ENCODE data around the gene FFAR3.
"Not testable (repeated sequence)": the region's sequence is repeated elsewhere in the genome, so short reads cannot be mapped to it uniquely, and the experiment has no call there.

The FFAR3 gene

GRCh38 chr19:35349614-35350521, 8.4 kb upstream of the FFAR3 start:
- no peak for DNase-seq

GRCh38 chr19:35350591-35350990, 7.7 kb upstream of the FFAR3 start:
- no peak for DNase-seq

- no peak for DNase-seq
Observed at GRCh38 chr19:35351411-35352176, 6.7 kb upstream of the FFAR3 start.

DNA sequence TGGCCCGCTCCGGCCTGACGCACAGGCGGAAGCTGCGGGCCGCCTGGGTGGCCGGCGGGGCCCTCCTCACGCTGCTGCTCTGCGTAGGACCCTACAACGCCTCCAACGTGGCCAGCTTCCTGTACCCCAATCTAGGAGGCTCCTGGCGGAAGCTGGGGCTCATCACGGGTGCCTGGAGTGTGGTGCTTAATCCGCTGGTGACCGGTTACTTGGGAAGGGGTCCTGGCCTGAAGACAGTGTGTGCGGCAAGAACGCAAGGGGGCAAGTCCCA, 6.1 kb upstream of the FFAR3 start:
- DNase-seq, result no peak

DNA sequence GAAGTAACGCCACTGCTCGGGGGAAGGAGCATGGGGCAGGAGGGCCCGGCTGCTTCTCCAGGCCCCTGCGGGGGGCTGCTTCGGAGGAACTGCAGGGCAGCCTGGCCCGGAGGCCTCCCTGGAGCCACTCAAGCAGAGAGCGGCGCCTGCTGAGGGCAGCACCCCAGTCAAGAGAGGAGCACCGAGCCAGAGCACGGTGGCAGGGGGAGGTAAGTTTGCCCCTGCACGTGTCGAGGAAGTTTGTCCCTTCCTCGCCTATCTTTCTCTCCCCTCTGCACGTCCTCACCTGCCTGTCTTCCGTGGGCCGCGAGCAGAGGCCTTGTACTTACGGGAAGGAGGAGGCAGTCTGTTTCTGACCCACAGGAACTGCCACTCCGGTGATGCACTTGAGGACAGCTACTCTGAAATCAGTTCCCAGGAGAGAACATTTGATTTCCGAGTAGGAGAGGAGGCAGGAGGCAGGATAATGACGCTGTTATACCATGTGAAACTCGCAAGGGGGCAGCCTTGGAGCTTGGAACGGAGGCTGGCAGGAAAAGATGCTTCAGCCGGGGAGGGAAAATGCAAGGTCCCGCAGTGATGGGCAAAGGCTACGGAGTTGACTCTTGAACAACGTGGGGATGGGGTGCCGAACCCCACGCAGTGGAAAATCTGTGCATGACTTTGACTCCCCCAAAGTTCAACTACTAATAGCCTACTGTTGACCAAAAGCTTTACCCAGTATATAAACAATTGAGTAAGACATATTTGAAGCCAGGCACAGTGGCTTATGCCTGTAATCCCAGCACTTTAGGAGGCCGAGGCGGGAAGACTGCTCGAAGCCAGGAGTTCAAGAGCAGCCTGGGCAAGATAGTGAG, 5.6 kb upstream of the FFAR3 start:
- peak in 47 of 56 donors; percentile 6 to 78 (median 45) for DNase-seq

DNA sequence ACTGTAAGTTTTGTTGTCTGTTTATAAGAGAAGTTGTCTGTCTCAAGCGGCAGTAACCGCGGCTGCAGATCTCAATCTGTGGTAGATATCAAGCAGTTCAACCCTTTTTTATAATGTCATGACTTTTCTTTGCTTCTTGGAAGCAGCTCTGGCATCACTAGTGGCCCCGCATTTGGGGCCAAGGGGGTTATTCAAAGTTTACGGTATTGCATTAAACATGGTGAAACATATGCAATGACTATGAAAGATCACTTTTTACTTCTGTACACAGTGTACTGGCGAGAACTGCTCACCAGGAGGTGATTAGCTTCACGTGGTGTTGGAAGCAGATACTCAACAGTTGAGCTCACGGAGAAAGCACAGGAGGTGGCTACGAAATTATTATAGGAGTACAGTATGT, 4.6 kb upstream of the FFAR3 start:
- no peak for DNase-seq

DNA sequence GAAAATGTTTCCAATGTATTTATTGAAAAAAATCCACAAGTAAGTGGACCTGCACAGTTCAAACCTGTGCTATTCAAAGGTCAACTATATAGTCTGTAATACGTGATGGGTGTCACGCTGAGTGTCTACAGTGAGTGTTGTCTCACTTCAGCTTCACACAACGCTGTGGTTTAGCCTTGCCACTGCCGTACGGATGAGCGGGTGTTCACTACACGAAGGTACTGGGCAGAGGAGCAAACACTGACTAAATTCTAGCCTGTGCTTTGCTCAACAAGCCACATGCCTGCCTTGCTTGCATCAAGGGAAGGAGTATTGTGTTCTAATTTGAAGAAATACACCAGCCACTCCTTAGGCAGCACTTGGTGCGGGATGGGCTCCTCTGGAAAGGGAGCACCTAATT, 3.4 kb upstream of the FFAR3 start:
- no peak for DNase-seq

DNA sequence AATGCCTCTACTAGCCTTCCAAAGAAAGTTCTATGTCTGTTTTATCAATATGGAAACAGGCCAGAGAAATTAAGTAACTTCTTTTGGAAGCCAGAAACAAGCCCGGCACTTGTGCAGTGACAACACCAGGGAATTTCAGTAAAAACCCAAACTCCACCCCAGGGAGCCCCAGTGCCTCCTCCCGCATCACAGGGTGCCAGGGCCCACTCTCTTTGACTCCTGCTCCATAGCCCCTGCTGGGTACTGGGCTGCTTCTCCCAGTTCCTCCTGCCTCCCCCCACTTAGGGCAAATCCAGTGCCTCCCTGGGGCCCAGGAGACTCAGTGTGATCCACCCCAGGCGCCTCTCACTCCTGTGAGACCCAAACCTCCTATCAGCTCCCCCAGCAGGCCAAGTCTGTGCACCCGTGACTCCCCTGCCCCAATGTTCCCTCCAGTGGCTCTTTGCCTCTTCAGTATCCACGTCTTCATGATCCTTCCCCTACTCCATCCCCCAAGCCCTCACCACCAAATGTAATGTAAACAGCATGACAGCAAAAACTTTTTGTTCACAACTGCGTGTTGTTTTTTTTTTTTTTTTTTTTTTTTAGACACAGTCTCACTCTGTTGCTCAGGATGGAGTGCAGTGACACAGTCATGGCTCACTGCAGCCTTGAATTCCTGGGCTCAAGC, 2.3 kb upstream of the FFAR3 start:
- DNase-seq, result no peak

DNA sequence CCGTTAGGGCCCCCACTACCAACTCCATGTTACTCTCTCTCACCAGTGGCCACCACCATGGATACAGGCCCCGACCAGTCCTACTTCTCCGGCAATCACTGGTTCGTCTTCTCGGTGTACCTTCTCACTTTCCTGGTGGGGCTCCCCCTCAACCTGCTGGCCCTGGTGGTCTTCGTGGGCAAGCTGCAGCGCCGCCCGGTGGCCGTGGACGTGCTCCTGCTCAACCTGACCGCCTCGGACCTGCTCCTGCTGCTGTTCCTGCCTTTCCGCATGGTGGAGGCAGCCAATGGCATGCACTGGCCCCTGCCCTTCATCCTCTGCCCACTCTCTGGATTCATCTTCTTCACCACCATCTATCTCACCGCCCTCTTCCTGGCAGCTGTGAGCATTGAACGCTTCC, 574 bp downstream of the FFAR3 start:
- not testable (repeated sequence) for DNase-seq

DNA sequence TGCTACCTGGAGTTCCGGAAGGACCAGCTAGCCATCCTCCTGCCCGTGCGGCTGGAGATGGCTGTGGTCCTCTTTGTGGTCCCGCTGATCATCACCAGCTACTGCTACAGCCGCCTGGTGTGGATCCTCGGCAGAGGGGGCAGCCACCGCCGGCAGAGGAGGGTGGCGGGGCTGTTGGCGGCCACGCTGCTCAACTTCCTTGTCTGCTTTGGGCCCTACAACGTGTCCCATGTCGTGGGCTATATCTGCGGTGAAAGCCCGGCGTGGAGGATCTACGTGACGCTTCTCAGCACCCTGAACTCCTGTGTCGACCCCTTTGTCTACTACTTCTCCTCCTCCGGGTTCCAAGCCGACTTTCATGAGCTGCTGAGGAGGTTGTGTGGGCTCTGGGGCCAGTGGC, 1.1 kb downstream of the FFAR3 start:
- not testable (repeated sequence) for DNase-seq

- DNase-seq, result not testable (repeated sequence)
Observed at GRCh38 chr19:35360081-35360480, 1.8 kb downstream of the FFAR3 start.

DNA sequence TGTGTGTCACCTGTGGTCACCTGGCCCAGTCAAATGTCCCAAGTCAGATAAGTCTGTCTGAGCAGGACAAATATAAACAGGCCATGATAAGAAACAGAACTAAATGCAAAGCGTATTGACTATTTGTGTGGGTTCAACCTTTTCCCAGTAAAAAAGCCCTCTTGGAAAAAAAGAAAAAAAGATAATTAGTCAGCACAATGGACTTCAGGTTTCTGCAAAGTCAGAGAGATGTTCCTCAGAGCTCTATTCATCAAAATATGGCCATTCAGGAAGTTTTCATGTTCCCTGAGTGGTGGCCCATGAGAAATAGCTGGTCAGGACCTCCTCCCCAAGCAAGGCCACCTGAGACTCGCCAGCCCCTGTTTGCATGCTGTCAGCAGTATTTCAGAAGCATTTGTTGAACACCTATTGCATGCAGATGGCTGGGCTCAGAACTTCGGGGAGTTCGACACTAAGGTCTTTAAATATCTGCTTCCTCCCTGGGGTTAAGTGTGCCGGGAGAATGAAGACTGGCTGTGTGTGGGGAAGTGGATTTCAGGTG, 2.7 kb downstream of the FFAR3 start:
- DNase-seq, result no peak

- no peak for DNase-seq
Observed at GRCh38 chr19:35362261-35363000, 4.2 kb downstream of the FFAR3 start.

DNA sequence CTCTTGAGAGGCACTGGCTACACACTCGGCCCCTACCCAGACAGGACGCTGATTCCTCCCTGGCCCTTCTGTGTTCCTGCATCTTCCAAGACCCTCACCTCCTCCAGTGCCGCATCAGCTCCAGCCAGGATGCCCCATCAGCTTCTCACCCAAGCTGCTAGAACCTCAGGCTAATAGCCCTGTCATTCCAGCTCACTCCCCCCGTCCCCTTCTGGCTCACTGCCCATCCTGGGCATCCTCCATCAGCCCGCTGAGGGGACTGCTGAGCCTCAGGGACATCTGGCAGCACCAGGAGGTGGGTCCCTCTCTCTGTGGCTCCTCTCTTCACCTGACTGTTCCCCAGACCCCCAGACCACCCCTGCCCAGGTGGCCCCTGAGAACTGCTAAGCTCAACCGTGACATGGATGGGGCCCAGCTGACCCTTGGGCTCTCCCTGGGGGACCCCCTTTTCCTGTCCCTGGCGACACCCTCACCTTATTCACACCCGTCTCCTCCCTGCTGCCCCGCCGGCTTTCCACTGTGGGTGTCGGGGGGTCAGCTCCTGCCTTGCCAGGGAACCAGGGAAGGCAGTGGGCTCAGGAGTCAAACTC, 4.8 kb downstream of the FFAR3 start:
- DNase-seq, result no peak

- DNase-seq, result no peak
Observed at GRCh38 chr19:35363711-35364425, 5.6 kb downstream of the FFAR3 start.

- no peak for DNase-seq
Observed at GRCh38 chr19:35365303-35365702, 7.0 kb downstream of the FFAR3 start.

GRCh38 chr19:35368378-35368777, 10.1 kb downstream of the FFAR3 start:
- no peak for DNase-seq

- DNase-seq, result no peak
Observed at GRCh38 chr19:35369522-35369921, 11.3 kb downstream of the FFAR3 start.

- DNase-seq, result no peak
Observed at GRCh38 chr19:35370722-35371121, 12.5 kb downstream of the FFAR3 start, which contains the start of gene GPR42. GPR42 (plus strand) TSS chr19:35371068; CDS start chr19:35371360, 292 bp downstream.

Data from amygdala (tissue), 56 donors.